Activated naive CD8-positive, alpha-beta T cell treated with anti-CD3 and anti-CD28 coated beads for 36 hours (primary cell): Measurements from ENCODE around the gene HCAR1. TPM values are rescaled to one million over a fixed set of nuclear protein-coding genes. Genes with fewer than 3 reads are reported as not detected.
"Not testable (repeated sequence)": the region's sequence is repeated elsewhere in the genome, so short reads cannot be mapped to it uniquely, and the experiment has no call there.

Source experiments
- DNase-seq: peaks from one replicate; pipeline ENCODE4 v3.0.0; 2021
- H3K27ac Mint-ChIP-seq: one replicate; pipeline ENCODE4 v1.8.0; 2022; ENCODE audit warnings: mild to moderate bottlenecking, moderate library complexity, mixed read lengths
- H3K27me3 Mint-ChIP-seq: one replicate; pipeline ENCODE4 v1.8.0; 2022; ENCODE audit warnings: mild to moderate bottlenecking, mixed read lengths
- H3K36me3 Mint-ChIP-seq: one replicate; pipeline ENCODE4 v1.8.0; 2021; ENCODE audit warnings: mild to moderate bottlenecking, mixed read lengths
- H3K4me1 Mint-ChIP-seq: one replicate; pipeline ENCODE4 v1.8.0; 2021; ENCODE audit warnings: mixed read lengths
- H3K4me3 Mint-ChIP-seq: one replicate; pipeline ENCODE4 v1.8.0; 2022; ENCODE audit warnings: mild to moderate bottlenecking, moderate library complexity, mixed read lengths
- H3K9me3 Mint-ChIP-seq: one replicate; pipeline ENCODE4 v1.8.0; 2022; ENCODE audit warnings: mixed read lengths
- total RNA-seq, 2 experiments: library from RNA; stranded (reverse); gene quantifications; one replicate each; pipeline ENCODE4 v1.2.3, GENCODE V29; 2021

The HCAR1 gene, protein sequence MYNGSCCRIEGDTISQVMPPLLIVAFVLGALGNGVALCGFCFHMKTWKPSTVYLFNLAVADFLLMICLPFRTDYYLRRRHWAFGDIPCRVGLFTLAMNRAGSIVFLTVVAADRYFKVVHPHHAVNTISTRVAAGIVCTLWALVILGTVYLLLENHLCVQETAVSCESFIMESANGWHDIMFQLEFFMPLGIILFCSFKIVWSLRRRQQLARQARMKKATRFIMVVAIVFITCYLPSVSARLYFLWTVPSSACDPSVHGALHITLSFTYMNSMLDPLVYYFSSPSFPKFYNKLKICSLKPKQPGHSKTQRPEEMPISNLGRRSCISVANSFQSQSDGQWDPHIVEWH
- under 1 TPM; 0.54 to 0.68 TPM for total RNA-seq

DNA sequence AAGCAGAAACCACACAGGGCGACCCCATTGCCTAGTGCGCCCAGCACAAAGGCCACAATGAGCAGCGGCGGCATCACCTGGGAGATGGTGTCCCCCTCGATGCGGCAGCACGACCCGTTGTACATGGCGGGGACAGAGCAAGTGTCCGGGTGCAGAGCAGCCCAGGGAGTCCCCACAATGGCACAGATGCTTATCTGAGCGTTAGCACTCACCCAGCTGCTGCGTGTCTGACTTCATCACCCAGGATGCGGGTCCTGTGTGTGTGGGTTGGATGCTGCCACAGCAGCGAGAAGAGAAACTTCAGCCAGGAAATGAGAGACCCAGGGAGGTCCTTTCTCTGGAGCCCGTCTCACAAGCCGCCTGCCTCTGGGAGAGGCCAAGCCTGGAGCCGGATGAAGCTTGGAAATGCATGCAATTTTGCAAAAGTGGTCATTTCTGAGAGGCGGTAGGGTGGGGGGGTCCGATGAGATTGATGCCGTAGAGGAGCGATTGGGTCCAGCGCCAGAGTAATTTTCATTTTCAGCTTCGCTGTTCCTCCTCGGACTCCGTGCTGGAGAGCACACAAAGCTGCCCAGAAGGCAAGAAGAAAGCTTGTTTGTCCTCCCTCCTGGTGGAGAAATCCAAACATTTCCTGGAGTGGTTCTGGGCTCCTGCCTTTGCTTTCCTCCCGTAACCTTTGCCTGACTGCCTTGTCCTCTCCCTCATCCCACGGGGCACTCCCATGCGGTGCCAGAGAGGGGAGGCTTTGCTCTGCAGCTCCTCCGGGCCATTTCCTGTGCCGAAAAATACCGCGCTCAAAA lies at the start of gene HCAR1:
Gene HCAR1, minus strand, starts transcription at position 630 of the 800 bp plus-strand sequence. Its CDS starts 505 bp downstream, at position 125.
- H3K4me1 Mint-ChIP-seq, result peaks cover 58% of the 10 kb centered on the region
- peak; percentile 66 for DNase-seq
- H3K36me3 Mint-ChIP-seq, result peaks cover 7% of the 10 kb centered on the region
- peaks cover 8% of the 10 kb centered on the region for H3K9me3 Mint-ChIP-seq
- H3K27me3 Mint-ChIP-seq, result no peaks in the 10 kb centered on the region
- peak within 1 kb of the TSS; percentile 26 for H3K4me3 Mint-ChIP-seq
- peak within 1 kb of the TSS; percentile 92 for H3K27ac Mint-ChIP-seq

DNA sequence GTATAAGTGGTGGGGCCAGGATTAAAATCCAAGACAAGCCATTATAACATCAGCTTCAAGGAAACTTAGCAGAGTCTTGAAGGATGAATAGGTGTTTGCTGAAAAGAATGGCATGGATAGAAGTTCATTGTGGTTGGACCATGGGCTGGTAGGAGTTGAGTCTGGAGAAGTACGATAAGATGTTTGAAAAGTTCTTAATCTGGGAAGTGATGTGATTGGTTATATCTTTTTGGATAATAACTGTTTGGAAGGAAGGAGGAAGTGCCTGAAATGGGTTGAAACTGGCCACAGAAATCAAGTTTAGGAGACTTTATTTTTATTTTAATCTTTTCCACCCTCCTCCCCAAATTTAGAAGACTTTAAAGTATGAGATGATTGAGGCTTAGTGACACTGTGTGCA lies 26.9 kb upstream of the HCAR1 start:
- Mint-ChIP-seq H3K4me1 (peaks cover 39% of the 10 kb centered on the region), H3K27ac (peak overlapping the region; percentile 27), H3K36me3 (peaks cover 42% of the 10 kb centered on the region)

DNA sequence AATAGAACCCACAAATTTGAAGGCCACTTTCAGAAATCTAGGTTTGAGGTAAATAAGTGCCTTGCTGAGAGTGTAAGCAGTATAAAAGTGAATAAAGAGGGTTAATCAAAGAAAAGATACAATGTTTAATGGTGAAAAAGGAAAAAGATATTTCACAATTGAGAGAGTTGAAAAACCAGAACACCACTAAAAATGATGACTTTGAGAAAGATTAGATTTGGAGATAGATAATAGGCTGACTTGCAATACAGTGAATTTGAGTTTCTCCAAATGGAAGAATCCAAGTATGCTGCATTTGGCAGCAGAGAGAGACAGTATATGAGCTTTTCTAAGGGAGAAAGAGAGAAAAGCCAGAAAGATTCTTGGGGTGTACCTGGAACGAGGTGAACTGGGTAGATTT lies 24.1 kb upstream of the HCAR1 start:
- Mint-ChIP-seq H3K27me3 (no peaks in the 10 kb centered on the region), H3K36me3 (peaks cover 42% of the 10 kb centered on the region), H3K4me1 (peaks cover 46% of the 10 kb centered on the region), H3K4me3 (no peak overlapping the region), H3K9me3 (no peaks in the 10 kb centered on the region), H3K27ac (peak overlapping the region; percentile 61)
- no peak for DNase-seq

More for the DNA sequence above, 26.9 kb upstream of the HCAR1 start:
- Mint-ChIP-seq H3K4me3 (no peak overlapping the region), H3K9me3 (no peaks in the 10 kb centered on the region), H3K27me3 (no peaks in the 10 kb centered on the region)
- no peak for DNase-seq

DNA sequence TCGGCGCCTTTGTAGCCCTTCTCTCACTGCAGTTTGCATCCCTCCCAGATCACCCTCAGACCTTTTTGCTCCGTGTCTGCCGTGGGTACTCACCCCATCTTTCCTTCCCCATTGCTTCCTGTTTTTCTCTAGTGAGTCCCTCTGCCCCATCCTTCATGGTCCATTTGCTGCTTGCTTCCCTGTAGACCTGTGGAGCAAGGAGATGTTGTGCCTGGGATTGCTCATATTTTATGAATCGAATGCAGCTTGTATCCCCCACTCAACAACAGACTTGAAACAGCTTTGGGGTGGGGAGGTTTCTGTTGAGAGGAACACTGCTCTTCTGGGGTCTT lies 22.6 kb upstream of the HCAR1 start:
- peaks cover 46% of the 10 kb centered on the region for H3K4me1 Mint-ChIP-seq
- no peaks in the 10 kb centered on the region for H3K9me3 Mint-ChIP-seq
- H3K27ac Mint-ChIP-seq, result peak overlapping the region; percentile 93
- H3K27me3 Mint-ChIP-seq, result no peaks in the 10 kb centered on the region
- H3K4me3 Mint-ChIP-seq, result peak overlapping the region; percentile 94
- no peak for DNase-seq
- peaks cover 39% of the 10 kb centered on the region for H3K36me3 Mint-ChIP-seq

DNA sequence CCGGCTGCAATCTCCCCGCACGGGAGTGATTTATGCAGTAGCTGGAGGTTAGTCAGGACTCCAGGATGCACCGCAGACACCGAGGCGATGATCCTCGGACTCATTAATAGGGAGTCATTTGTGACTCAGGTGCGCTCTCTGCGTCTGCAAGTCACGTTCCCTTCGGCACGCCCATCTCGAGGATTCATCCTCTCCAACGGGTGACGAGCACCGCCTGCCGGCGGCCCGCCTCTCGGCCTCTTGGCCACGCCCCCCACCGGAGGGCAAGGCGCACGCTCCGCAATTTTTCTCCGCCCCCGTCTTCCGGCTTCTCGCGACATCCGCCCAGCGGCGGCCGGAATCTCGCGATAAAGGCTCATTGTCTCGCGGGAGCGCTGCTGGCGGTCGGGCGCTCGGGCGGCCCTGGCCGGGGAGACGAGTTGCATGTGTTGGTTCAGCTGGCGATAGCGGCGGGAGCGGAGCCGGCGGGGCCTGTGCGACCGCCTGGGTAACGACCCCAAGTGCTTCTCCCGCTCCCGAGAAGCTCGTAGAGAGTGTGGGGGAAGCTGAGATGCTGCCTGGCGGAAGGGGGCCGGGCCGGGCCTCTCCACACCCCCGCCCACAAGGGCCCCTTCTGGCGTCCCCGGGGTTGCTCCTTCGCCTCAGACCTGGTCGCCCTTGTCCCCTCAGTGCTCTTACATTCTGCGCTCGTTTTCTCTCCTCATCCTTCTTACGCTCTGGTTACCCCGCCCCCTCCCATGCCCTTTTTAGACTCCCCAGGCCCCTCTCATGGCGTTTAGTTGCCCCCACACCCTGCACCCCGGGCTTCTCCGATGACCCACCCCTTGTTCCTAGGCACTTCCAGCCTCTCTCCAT lies 22.0 kb upstream of the HCAR1 start, which contains the start of gene DENR:
Gene DENR, plus strand, starts transcription at position 361 of the 855 bp plus-strand sequence. CDS start 878 bp downstream, outside the sequence.
- peaks cover 35% of the 10 kb centered on the region for H3K36me3 Mint-ChIP-seq
- H3K4me3 Mint-ChIP-seq, result peak within 1 kb of the TSS; percentile 94
- no peaks in the 10 kb centered on the region for H3K27me3 Mint-ChIP-seq
- peak within 1 kb of the TSS; percentile 93 for H3K27ac Mint-ChIP-seq
- H3K4me1 Mint-ChIP-seq, result peaks cover 43% of the 10 kb centered on the region
- no peaks in the 10 kb centered on the region for H3K9me3 Mint-ChIP-seq
- peak; percentile 100 for DNase-seq

DNA sequence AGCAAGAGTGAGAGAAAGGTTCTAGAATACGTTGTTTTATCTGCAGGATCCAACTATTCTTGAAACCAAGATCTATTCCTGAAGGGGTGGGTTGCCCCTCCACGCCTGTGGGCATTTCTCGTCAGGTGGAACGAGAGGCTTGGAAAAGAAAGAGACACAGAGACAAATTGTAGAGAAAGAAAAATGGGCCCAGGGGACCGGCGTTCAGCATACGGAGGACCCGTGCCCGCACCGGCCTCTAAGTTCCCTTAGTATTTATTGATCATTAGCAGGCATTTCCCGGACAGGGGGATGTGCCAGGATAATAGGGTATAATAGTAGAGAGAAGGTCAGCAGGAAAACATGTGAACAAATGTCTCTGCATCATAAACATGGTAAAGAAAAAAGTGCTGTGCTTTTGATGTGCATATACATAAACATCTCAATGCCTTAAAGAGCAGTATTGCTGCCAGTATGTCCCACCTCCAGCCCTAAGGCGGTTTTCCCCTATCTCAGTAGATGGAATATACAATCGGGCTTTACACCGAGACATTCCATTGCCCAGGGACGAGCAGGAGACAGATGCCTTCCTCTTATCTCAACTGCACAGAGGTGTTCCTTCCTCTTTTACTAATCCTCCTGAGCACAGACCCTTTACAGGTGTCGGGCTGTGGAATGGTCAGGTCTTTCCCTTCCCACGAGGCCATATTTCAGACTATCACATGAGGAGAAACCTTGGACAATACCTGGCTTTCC lies 20.3 kb upstream of the HCAR1 start:
- not testable (repeated sequence) for H3K27me3 Mint-ChIP-seq, H3K9me3 Mint-ChIP-seq, DNase-seq
- peaks cover 25% of the 10 kb centered on the region for H3K36me3 Mint-ChIP-seq
- peak overlapping the region; percentile 94 for H3K4me3 Mint-ChIP-seq
- H3K4me1 Mint-ChIP-seq, result peaks cover 35% of the 10 kb centered on the region
- H3K27ac Mint-ChIP-seq, result peak overlapping the region; percentile 93

DNA sequence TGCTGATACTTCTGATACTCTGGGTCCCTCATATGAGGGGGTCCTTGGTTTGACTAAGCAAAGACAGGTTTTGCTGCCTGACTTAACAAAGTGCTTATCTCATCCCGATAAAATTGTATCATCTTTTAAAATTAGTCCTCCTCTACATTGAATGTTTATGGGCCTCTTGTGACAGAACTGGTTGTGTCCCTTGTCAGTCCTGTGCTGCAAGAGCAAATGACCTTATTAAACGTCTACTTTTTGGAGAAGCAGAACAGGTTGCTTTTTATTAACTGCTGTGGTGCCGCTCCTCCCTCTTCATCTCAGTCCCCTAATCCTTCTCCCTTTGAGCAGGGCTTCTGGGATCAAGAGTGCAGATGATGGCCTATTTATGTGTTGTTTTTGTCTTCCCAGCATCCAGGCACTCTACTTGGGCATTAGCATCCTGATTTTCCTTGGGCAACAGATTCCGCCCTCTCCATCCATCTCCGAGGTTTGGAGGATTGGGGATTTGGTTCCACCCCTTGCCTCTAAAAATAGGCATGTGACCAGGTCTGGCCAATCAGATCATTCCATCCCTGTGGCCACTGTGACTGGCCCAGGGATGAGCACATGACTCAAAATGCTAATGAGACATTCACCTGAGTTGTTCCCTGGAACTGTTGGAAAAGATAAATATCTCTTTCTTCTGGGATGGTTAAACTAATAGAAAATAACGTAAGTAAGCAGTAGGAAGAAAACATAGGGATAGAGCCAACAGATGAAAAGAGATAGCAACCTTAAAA lies 19.1 kb upstream of the HCAR1 start:
- Mint-ChIP-seq H3K4me1 (peaks cover 28% of the 10 kb centered on the region), H3K27me3 (no peaks in the 10 kb centered on the region), H3K4me3 (no peak overlapping the region), H3K27ac (no peak overlapping the region), H3K36me3 (peaks cover 16% of the 10 kb centered on the region), H3K9me3 (no peaks in the 10 kb centered on the region)
- DNase-seq, result no peak

DNA sequence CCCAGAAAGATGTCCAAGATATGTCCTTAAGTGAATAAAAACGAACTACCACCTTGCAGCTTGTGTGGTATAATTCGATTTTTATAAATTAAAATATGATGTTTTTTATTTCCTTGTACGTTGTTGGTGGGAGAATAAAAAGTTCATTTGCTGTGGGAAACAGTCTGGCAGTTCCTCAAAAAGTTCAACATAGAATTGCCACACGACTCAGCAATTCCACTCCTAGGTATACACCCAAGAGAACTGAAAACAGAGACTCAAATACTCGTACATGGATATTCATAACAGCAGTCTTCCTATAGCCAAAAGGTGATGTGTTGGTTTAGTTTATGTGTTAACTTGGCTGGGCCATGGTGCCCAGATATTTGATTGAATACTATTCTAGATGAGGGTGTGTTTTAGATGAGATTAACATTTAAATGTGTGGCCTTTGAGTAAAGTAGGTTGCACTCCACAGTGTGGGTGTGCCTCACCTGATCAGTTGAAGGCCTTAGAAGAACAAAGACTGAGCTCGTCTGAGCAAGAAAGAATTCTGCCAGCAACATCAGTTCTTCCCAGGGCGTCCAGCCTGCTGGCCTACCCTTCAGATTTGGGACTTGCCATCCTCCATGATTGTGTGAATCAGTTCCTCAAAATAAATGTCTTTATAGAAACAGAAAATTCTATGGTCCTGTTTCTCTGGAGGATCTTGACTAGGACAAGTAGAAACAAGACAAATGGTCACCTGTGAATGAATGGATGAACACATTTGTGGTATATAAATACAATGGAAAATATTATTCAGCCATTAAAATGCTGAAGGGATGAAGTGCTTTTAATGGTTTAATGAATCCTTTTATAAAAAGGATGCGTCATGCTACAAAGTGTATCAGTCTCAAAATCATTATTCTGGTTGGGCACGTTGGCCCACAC lies 16.8 kb upstream of the HCAR1 start:
- H3K27me3 Mint-ChIP-seq, result no peaks in the 10 kb centered on the region
- no peaks in the 10 kb centered on the region for H3K36me3 Mint-ChIP-seq
- H3K9me3 Mint-ChIP-seq, result no peaks in the 10 kb centered on the region
- no peak overlapping the region for H3K27ac Mint-ChIP-seq
- H3K4me3 Mint-ChIP-seq, result no peak overlapping the region
- peaks cover 15% of the 10 kb centered on the region for H3K4me1 Mint-ChIP-seq
- no peak for DNase-seq

DNA sequence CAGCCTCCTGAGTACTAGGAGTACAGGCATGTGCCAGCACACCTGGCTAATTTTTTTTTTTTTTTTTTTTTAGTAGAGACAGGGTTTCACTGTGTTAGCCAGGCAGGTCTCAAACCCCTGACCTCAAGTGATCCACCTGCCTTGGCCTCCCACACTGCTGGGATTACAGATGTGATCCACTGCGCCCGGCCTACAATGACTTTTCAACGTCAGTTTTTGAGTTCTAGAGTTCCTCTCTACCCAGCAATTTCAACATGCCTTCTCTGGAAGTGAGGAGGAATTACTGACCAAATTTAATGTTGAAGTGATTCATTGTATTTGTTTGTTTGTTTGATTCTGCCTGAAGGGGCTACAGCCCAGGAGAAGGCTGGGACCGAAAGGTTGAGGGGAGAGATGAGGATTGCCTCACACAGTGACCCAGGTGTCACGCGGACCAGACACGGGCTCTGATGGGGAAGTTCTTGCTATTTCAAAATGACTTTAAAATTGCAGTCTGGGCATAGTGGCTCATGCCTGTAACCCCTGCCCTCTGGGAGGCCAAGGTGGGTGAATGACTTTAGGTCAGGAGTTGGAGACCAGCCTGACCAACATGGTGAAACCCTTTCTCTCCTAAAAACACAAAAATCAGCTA lies 13.4 kb upstream of the HCAR1 start:
- H3K36me3 Mint-ChIP-seq, result no peaks in the 10 kb centered on the region
- no peak overlapping the region for H3K27ac Mint-ChIP-seq
- H3K27me3 Mint-ChIP-seq, result no peaks in the 10 kb centered on the region
- no peak for DNase-seq
- no peak overlapping the region for H3K4me3 Mint-ChIP-seq
- H3K4me1 Mint-ChIP-seq, result peaks cover 5% of the 10 kb centered on the region
- no peaks in the 10 kb centered on the region for H3K9me3 Mint-ChIP-seq

DNA sequence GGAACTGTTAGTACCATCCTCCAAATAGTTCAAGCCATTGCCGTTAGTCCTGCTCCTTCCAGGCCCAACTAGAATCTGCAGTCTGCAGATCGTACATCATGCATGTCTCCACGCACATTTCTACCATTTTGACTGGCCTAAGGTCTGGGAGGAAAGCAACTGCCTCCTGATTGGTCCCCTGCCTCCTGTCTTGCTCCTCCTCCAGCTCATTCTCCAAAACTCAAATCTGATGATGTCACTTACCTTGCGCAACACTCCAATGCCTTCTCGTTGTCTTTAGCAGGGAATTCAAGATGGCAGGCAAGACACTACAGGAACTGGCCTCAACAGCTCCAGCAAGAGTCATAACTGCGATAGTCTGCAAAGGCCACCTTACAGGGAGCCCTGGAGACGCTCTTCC lies 9.7 kb upstream of the HCAR1 start:
- Mint-ChIP-seq H3K9me3 (no peaks in the 10 kb centered on the region), H3K4me1 (peaks cover 7% of the 10 kb centered on the region), H3K4me3 (no peak overlapping the region), H3K27ac (no peak overlapping the region), H3K27me3 (no peaks in the 10 kb centered on the region), H3K36me3 (peaks cover 2% of the 10 kb centered on the region)
- DNase-seq, result no peak

DNA sequence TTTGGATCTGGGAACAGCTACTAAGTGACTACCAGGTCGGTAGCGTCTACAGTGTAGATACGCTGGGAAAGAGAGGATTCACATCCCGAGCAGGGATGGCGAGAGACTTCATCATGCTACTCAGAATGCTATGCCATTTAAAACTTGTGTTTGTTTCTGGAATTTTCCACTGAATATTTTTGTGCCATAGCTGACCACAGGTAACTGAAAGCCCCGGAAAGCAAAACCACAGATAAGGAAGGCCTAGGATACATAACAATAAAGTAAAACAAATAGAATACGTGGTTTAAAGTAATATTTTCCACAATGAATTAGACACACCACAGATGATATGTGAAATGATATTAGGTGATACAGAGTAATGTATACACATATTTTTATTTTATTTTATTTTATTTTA lies 7.9 kb upstream of the HCAR1 start:
- Mint-ChIP-seq H3K36me3 (peaks cover 2% of the 10 kb centered on the region), H3K4me3 (no peak overlapping the region), H3K4me1 (peaks cover 15% of the 10 kb centered on the region), H3K27ac (no peak overlapping the region), H3K9me3 (no peaks in the 10 kb centered on the region), H3K27me3 (no peaks in the 10 kb centered on the region)
- DNase-seq, result no peak

DNA sequence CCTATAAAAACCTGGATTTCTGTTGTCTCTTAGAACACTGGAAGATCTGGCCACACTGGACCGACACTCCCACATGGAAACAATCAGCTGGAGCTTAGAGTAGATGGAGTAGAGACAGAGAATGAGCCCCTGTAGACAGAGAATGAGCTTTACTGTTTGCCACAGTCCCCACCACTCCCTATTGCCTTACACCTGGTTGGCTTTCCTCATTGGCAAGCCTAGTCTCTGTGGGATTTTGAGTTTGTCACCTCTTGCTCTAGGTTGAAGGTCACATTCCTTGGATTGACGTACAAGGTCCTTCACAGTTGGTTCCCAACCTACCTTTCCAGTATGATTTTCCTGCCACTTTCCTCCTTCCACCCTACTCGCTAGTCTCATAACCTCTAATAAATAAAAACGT lies 2.0 kb upstream of the HCAR1 start:
- H3K4me3 Mint-ChIP-seq, result no peak overlapping the region
- peaks cover 48% of the 10 kb centered on the region for H3K4me1 Mint-ChIP-seq
- no peak for DNase-seq
- peak overlapping the region; percentile 92 for H3K27ac Mint-ChIP-seq
- peaks cover 8% of the 10 kb centered on the region for H3K9me3 Mint-ChIP-seq
- no peaks in the 10 kb centered on the region for H3K27me3 Mint-ChIP-seq
- peaks cover 8% of the 10 kb centered on the region for H3K36me3 Mint-ChIP-seq

DNA sequence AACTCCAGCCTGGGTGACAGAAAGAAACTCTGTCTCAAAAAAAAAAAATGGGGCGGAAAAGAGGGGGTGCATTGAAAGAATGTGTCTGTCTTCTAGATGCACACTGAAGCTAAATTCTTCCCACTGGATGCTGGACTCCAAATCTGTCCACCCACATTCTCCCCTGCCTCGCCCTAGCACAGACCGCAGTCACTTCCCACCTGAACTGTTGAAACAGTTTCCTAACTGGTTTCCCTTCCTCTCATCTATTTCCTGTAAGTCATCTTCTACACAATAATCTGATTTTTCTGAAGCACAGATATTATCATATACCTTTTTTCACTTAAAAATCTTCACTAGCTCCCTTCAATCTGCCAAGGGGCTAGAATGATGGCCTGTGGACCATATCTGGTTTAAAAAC lies 1.5 kb upstream of the HCAR1 start:
- Mint-ChIP-seq H3K36me3 (peaks cover 8% of the 10 kb centered on the region), H3K27ac (peak overlapping the region; percentile 92), H3K4me3 (no peak overlapping the region), H3K4me1 (peaks cover 48% of the 10 kb centered on the region), H3K9me3 (peaks cover 8% of the 10 kb centered on the region), H3K27me3 (no peaks in the 10 kb centered on the region)
- peak; percentile 42 for DNase-seq
